ENCODE data around the gene ARHGAP26.
"Not testable (repeated sequence)": the region's sequence is repeated elsewhere in the genome, so short reads cannot be mapped to it uniquely, and the experiment has no call there.

ARHGAP26 gene

GRCh38 chr5:143106174-143106573, 336.0 kb downstream of the ARHGAP26 start:
- DNase-seq = no peak

GRCh38 chr5:143108498-143109128, 338.4 kb downstream of the ARHGAP26 start:
- no peak for DNase-seq

- no peak for DNase-seq
These were observed 340.4 kb downstream of the ARHGAP26 start for GRCh38 chr5:143110591-143110990.

GRCh38 chr5:143111799-143112198, 341.6 kb downstream of the ARHGAP26 start:
- no peak for DNase-seq

- no peak for DNase-seq
These were observed 343.3 kb downstream of the ARHGAP26 start for GRCh38 chr5:143113461-143113860.

GRCh38 chr5:143114481-143114880, 344.3 kb downstream of the ARHGAP26 start:
- DNase-seq = no peak

GRCh38 chr5:143115381-143115780, 345.2 kb downstream of the ARHGAP26 start:
- no peak for DNase-seq

GRCh38 chr5:143116814-143117213, 346.6 kb downstream of the ARHGAP26 start:
- DNase-seq = no peak

GRCh38 chr5:143117821-143118220, 347.6 kb downstream of the ARHGAP26 start:
- no peak for DNase-seq

- no peak for DNase-seq
These were observed 348.0 kb downstream of the ARHGAP26 start for GRCh38 chr5:143118222-143118621.

GRCh38 chr5:143118818-143119217, 348.6 kb downstream of the ARHGAP26 start:
- not testable (repeated sequence) for DNase-seq

GRCh38 chr5:143119291-143119769, 349.2 kb downstream of the ARHGAP26 start:
- DNase-seq = no peak

GRCh38 chr5:143119881-143120341, 349.7 kb downstream of the ARHGAP26 start:
- DNase-seq = no peak

GRCh38 chr5:143120460-143121134, 350.4 kb downstream of the ARHGAP26 start:
- no peak for DNase-seq

GRCh38 chr5:143121135-143121475, 350.9 kb downstream of the ARHGAP26 start:
- no peak for DNase-seq

GRCh38 chr5:143124593-143124992, 354.4 kb downstream of the ARHGAP26 start:
- DNase-seq = no peak

- no peak for DNase-seq
These were observed 356.2 kb downstream of the ARHGAP26 start for GRCh38 chr5:143126174-143127019.

- no peak for DNase-seq
These were observed 358.4 kb downstream of the ARHGAP26 start for GRCh38 chr5:143128412-143129071.

- DNase-seq = no peak
These were observed 359.0 kb downstream of the ARHGAP26 start for GRCh38 chr5:143129203-143129602.

- DNase-seq = no peak
These were observed 359.9 kb downstream of the ARHGAP26 start for GRCh38 chr5:143129910-143130612.

GRCh38 chr5:143130613-143131305, 360.6 kb downstream of the ARHGAP26 start:
- DNase-seq = no peak

GRCh38 chr5:143131972-143132371, 361.8 kb downstream of the ARHGAP26 start:
- no peak for DNase-seq
